ENCODE measurements around the gene ALAS1. TPM values are rescaled to one million over a fixed set of nuclear protein-coding genes. Genes with fewer than 3 reads are reported as not detected.
"Not testable (repeated sequence)": the region's sequence is repeated elsewhere in the genome, so short reads cannot be mapped to it uniquely, and the experiment has no call there.

Gene ALAS1
- total and polyA plus RNA-seq, 9 of the 15 experiments (the other 6 are each of a cell fraction or from before 2014, with no cell fraction given), result 21.4 to 49.5 (median 34.4) TPM

GRCh38 chr3:52150860-52151259, 47.1 kb upstream of the ALAS1 start:
- H3K27ac ChIP-seq (ENCODE audit: extremely low read depth, low read depth, low read length), result no peak overlapping the region
- no peak overlapping the region for H2AFZ ChIP-seq (ENCODE audit: low read depth, low read length)
- intact Hi-C loops (cut with micrococcal nuclease) (no loop called here), in situ Hi-C loops (cut with MboI) (no loop called here)
- ChIA-PET CTCF (ENCODE audit: low intra/inter-chr PET ratio) (no interaction called here), POLR2A (no interaction called here)
- H3K79me2 ChIP-seq (ENCODE audit: control insufficient read depth, insufficient read depth, low read length), result peaks cover 18% of the 10 kb centered on the region
- 79% methylated on average over 4 of the region's 4 CpGs for WGBS (ENCODE audit: insufficient coverage, low coverage, missing lambda C conversion rate)
- no peaks in the 10 kb centered on the region for H3K9me3 ChIP-seq (replicated peaks; ENCODE audit: control insufficient read depth, insufficient read depth, low read depth, low read length)
- FAIRE-seq (no peak), DNase-seq (ENCODE audit: extremely low read depth in 1 of 4, low spot score in 3 of 4) (no peak), ATAC-seq (no peak)
- peaks cover 36% of the 10 kb centered on the region; the same call in 2 of the 3 replicates for H3K36me3 ChIP-seq (ENCODE audit: control insufficient read depth, insufficient read depth, low read length)
- peaks cover 10 to 11% of the 10 kb centered on the region in 2 experiments; a peak in 4 of 5 replicates for H3K4me1 ChIP-seq (replicated peaks in 1 of 2; ENCODE audit: control insufficient read depth in 2 of 2, insufficient read depth in 2 of 2, low read length in 2 of 2)
- no peak overlapping the region; a peak in 1 of 4 replicates for H3K9ac ChIP-seq (ENCODE audit: insufficient read depth in 1 of 2, low read depth in 2 of 2, low read length in 2 of 2)
- no peaks in the 10 kb centered on the region for H3K27me3 ChIP-seq (ENCODE audit: control insufficient read depth in 2 of 2, insufficient read depth in 2 of 2, low read length in 2 of 2)
- no peak overlapping the region for H3K4me2 ChIP-seq (ENCODE audit: insufficient read depth, low read length)
- H3K9me1 ChIP-seq (ENCODE audit: control insufficient read depth, insufficient read depth, low read length), result no peaks in the 10 kb centered on the region
- no peak overlapping the region for H3K4me3 ChIP-seq
- no peaks in the 10 kb centered on the region for H4K20me1 ChIP-seq (replicated peaks; ENCODE audit: control insufficient read depth, insufficient read depth, low read length)
- BruUV-seq (replicated peaks), result no TSS peak
- TF ChIP-seq DIDO1 (tag; IDR thresholded peaks at IDR 0.05; ENCODE audit: low read depth), result no peak
- no peak for TF ChIP-seq ZNF12 (CRISPR knock-in tag; IDR thresholded peaks at IDR 0.05)
- no peak for TF ChIP-seq NEUROD1 (IDR thresholded peaks at IDR 0.05; ENCODE audit: borderline replicate concordance, low read depth, low read length, partially characterized antibody)
- TF ChIP-seq, protein P1, sequence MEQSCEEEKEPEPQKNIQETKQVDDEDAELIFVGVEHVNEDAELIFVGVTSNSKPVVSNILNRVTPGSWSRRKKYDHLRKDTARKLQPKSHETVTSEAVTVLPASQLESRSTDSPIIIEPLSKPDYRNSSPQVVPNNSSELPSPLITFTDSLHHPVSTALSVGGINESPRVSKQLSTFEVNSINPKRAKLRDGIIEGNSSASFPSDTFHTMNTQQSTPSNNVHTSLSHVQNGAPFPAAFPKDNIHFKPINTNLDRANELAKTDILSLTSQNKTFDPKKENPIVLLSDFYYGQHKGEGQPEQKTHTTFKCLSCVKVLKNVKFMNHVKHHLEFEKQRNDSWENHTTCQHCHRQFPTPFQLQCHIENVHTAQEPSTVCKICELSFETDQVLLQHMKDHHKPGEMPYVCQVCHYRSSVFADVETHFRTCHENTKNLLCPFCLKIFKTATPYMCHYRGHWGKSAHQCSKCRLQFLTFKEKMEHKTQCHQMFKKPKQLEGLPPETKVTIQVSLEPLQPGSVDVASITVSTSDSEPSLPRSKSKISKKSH (CRISPR knock-in tag; IDR thresholded peaks at IDR 0.05), result no peak

- intact Hi-C loops (cut with micrococcal nuclease); POLR2A ChIA-PET: not testable (repeated sequence)
- WGBS (ENCODE audit: insufficient coverage, low coverage, missing lambda C conversion rate), result 88% methylated on average over 2 of the region's 4 CpGs
Measured at GRCh38 chr3:52151991-52152390, 46.0 kb upstream of the ALAS1 start.

More at GRCh38 chr3:52151991-52152390, 46.0 kb upstream of the ALAS1 start:
- BruUV-seq (replicated peaks); CTCF ChIA-PET (ENCODE audit: low intra/inter-chr PET ratio); H3K4me2 ChIP-seq (ENCODE audit: insufficient read depth, low read length); H3K4me3 ChIP-seq; H3K9me1 ChIP-seq (ENCODE audit: control insufficient read depth, insufficient read depth, low read length); H3K27ac ChIP-seq (ENCODE audit: extremely low read depth, low read depth, low read length); H3K9me3 ChIP-seq (replicated peaks; ENCODE audit: control insufficient read depth, insufficient read depth, low read depth, low read length); H3K9ac ChIP-seq (ENCODE audit: insufficient read depth in 1 of 2, low read depth in 2 of 2, low read length in 2 of 2); H3K27me3 ChIP-seq (ENCODE audit: control insufficient read depth in 2 of 2, insufficient read depth in 2 of 2, low read length in 2 of 2); ATAC-seq; H4K20me1 ChIP-seq (replicated peaks; ENCODE audit: control insufficient read depth, insufficient read depth, low read length); DNase-seq (ENCODE audit: extremely low read depth in 1 of 4, low spot score in 3 of 4); FAIRE-seq; H2AFZ ChIP-seq (ENCODE audit: low read depth, low read length); in situ Hi-C loops (cut with MboI): not testable (repeated sequence)
- Histone ChIP-seq H3K4me1 (replicated peaks in 1 of 2; ENCODE audit: control insufficient read depth in 2 of 2, insufficient read depth in 2 of 2, low read length in 2 of 2) (peaks cover 10 to 11% of the 10 kb centered on the region in 2 experiments; a peak in 4 of 5 replicates), H3K79me2 (ENCODE audit: control insufficient read depth, insufficient read depth, low read length) (peaks cover 18% of the 10 kb centered on the region), H3K36me3 (ENCODE audit: control insufficient read depth, insufficient read depth, low read length) (peaks cover 33% of the 10 kb centered on the region; the same call in 2 of the 3 replicates)
- peak; percentile 96 for TF ChIP-seq ZNF121 (CRISPR knock-in tag; conservative IDR thresholded peaks at IDR 0.05)

Data from K562 (cell line).